Measurements from ENCODE around the gene SLC6A3. TPM values are rescaled to one million over a fixed set of nuclear protein-coding genes. Genes with fewer than 3 reads are reported as not detected.

The SLC6A3 gene
- total RNA-seq, 2 experiments from 2014 or later = not detected

DNA sequence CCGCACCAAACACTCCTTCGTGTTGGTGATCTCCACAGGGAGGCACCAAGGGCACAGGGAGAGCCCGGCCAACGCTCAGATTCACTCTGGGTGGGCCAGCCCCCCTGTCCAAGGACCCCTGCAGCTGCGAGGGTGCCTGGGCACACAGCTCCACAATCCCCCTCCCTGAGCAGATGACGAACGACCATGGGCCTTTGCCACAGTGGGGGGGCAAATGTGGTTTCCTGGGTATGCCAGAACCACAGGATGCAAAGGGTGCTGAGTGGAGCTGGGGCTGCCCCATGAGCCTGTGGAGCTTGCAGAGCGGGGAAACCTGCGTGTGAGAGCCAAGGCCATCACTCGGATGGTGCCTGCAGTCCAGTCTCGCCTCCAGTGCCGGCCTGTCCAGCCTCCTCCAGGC lies 47.5 kb upstream of the SLC6A3 start:
- H3K4me3 ChIP-seq (ENCODE audit: low read depth, low read length, poor library complexity, severe bottlenecking) = no peak overlapping the region
- no peaks in the 10 kb centered on the region for H4K20me1 ChIP-seq (ENCODE audit: insufficient read depth, low read length)
- no TSS peak for BruUV-seq (replicated peaks)
- intact Hi-C loops (cut with micrococcal nuclease; ENCODE audit: unreplicated experiment) = no loop called here
- no peaks in the 10 kb centered on the region for H3K9me2 ChIP-seq (ENCODE audit: insufficient read depth, low read length)
- H3K36me3 ChIP-seq (ENCODE audit: insufficient read depth, low read length) = peaks cover 89% of the 10 kb centered on the region
- H3K79me2 ChIP-seq (ENCODE audit: insufficient read depth, low read depth, low read length) = no peaks in the 10 kb centered on the region
- no peak overlapping the region for H3K4me2 ChIP-seq (ENCODE audit: low read length)
- H2AFZ ChIP-seq (ENCODE audit: low read length) = no peak overlapping the region
- CTCF ChIA-PET (ENCODE audit: unreplicated experiment) = interaction anchor here (1.3 kb wide), 1 partner anchor 13 kb away, joined by 6 read pairs; no protein-coding TSS in a partner anchor
- H3K4me1 ChIP-seq (ENCODE audit: insufficient read depth, low read length, poor library complexity, severe bottlenecking) = peaks cover 49% of the 10 kb centered on the region
- no peak for DNase-seq (ENCODE audit: low spot score)
- no peak for TF ChIP-seq EZH2phosphoT487 (IDR thresholded peaks at IDR 0.05; ENCODE audit: borderline replicate concordance, low read depth, low read length)
- TF ChIP-seq, protein P1, sequence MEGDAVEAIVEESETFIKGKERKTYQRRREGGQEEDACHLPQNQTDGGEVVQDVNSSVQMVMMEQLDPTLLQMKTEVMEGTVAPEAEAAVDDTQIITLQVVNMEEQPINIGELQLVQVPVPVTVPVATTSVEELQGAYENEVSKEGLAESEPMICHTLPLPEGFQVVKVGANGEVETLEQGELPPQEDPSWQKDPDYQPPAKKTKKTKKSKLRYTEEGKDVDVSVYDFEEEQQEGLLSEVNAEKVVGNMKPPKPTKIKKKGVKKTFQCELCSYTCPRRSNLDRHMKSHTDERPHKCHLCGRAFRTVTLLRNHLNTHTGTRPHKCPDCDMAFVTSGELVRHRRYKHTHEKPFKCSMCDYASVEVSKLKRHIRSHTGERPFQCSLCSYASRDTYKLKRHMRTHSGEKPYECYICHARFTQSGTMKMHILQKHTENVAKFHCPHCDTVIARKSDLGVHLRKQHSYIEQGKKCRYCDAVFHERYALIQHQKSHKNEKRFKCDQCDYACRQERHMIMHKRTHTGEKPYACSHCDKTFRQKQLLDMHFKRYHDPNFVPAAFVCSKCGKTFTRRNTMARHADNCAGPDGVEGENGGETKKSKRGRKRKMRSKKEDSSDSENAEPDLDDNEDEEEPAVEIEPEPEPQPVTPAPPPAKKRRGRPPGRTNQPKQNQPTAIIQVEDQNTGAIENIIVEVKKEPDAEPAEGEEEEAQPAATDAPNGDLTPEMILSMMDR (conservative IDR thresholded peaks at IDR 0.05; ENCODE audit: low read length) = no peak
- H3K9me3 ChIP-seq (ENCODE audit: low read length) = no peaks in the 10 kb centered on the region
- POLR2A ChIA-PET = no interaction called here
- H3K27ac ChIP-seq (ENCODE audit: low read depth, low read length, poor library complexity, severe bottlenecking) = no peak overlapping the region

DNA sequence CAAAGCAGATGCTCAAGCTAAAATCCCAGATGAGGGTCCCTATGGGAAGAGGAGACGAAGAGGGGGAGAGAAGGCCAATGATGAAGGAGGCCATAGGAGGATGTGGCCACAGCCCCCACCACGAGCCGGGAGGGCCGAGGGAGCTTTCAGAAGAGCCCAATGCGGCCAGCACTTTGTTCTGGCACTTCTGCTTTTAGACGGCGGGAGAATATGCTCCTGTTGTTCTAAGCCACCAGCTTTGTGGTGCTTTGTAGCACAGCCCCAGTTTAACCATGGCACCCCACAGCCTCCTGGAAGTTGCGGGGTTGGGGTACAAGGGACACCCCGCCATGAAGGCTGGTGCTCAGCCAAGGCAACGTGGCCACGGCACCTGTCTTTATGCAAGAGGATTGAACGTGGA lies 45.1 kb upstream of the SLC6A3 start:
- Histone ChIP-seq H3K4me3 (ENCODE audit: low read depth, low read length, poor library complexity, severe bottlenecking) (no peak overlapping the region), H3K4me2 (ENCODE audit: low read length) (no peak overlapping the region), H3K4me1 (ENCODE audit: insufficient read depth, low read length, poor library complexity, severe bottlenecking) (peaks cover 45% of the 10 kb centered on the region), H3K27ac (ENCODE audit: low read depth, low read length, poor library complexity, severe bottlenecking) (no peak overlapping the region), H3K36me3 (ENCODE audit: insufficient read depth, low read length) (peaks cover 92% of the 10 kb centered on the region), H3K9me2 (ENCODE audit: insufficient read depth, low read length) (no peaks in the 10 kb centered on the region), H2AFZ (ENCODE audit: low read length) (no peak overlapping the region), H4K20me1 (ENCODE audit: insufficient read depth, low read length) (no peaks in the 10 kb centered on the region), H3K79me2 (ENCODE audit: insufficient read depth, low read depth, low read length) (no peaks in the 10 kb centered on the region), H3K9me3 (ENCODE audit: low read length) (no peaks in the 10 kb centered on the region)
- intact Hi-C loops (cut with micrococcal nuclease; ENCODE audit: unreplicated experiment) = no loop called here
- no TSS peak for BruUV-seq (replicated peaks)
- peak; percentile 20 for DNase-seq (ENCODE audit: low spot score)
- TF ChIP-seq, protein P1 (conservative IDR thresholded peaks at IDR 0.05; ENCODE audit: low read length) = no peak
- no peak for TF ChIP-seq EZH2phosphoT487 (IDR thresholded peaks at IDR 0.05; ENCODE audit: borderline replicate concordance, low read depth, low read length)
- POLR2A ChIA-PET = interaction anchor here (1.3 kb wide), 1 partner anchor 13 kb away, joined by 5 read pairs; no protein-coding TSS in a partner anchor
- CTCF ChIA-PET (ENCODE audit: unreplicated experiment) = interaction anchor here (0.8 kb wide), 1 partner anchor 14 kb away, joined by 3 read pairs; no protein-coding TSS in a partner anchor

DNA sequence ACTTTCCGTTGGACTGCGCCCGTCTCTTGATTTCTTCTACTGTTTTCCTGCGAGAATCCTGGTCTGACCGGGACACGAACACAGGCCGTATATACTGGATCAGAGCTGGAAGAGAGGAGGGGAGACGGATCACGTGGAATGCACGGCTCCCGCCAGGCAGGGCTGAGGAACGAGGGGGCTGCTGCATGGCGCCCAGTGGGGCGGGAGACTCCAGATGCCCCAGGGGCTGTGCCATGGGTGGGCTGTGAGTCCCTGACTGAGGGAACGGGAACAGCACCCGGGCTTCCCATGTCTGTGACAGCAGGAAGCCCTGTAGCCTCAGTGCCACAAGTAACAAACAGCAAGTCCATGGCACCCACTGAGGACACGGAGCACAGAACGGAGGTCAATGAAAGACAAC lies 44.5 kb upstream of the SLC6A3 start:
- POLR2A ChIA-PET = interaction anchor here (1.3 kb wide), 1 partner anchor 14 kb away, joined by 5 read pairs; no protein-coding TSS in a partner anchor
- Histone ChIP-seq H3K36me3 (ENCODE audit: insufficient read depth, low read length) (peaks cover 94% of the 10 kb centered on the region), H4K20me1 (ENCODE audit: insufficient read depth, low read length) (no peaks in the 10 kb centered on the region), H3K79me2 (ENCODE audit: insufficient read depth, low read depth, low read length) (no peaks in the 10 kb centered on the region), H3K4me2 (ENCODE audit: low read length) (peak overlapping the region; percentile 45; the same call in 1 of the 2 replicates), H3K9me3 (ENCODE audit: low read length) (no peaks in the 10 kb centered on the region), H3K27ac (ENCODE audit: low read depth, low read length, poor library complexity, severe bottlenecking) (peak overlapping the region; percentile 49), H2AFZ (ENCODE audit: low read length) (no peak overlapping the region), H3K9me2 (ENCODE audit: insufficient read depth, low read length) (no peaks in the 10 kb centered on the region), H3K4me1 (ENCODE audit: insufficient read depth, low read length, poor library complexity, severe bottlenecking) (peaks cover 45% of the 10 kb centered on the region), H3K4me3 (ENCODE audit: low read depth, low read length, poor library complexity, severe bottlenecking) (no peak overlapping the region)
- no TSS peak for BruUV-seq (replicated peaks)
- CTCF ChIA-PET (ENCODE audit: unreplicated experiment) = no interaction called here
- TF ChIP-seq, protein P1 (conservative IDR thresholded peaks at IDR 0.05; ENCODE audit: low read length) = no peak
- TF ChIP-seq EZH2phosphoT487 (IDR thresholded peaks at IDR 0.05; ENCODE audit: borderline replicate concordance, low read depth, low read length) = no peak
- no peak for DNase-seq (ENCODE audit: low spot score)
- intact Hi-C loops (cut with micrococcal nuclease; ENCODE audit: unreplicated experiment) = no loop called here

Data from OCI-LY7 (cell line).